ENCODE measurements around the gene C1orf122.

DNA sequence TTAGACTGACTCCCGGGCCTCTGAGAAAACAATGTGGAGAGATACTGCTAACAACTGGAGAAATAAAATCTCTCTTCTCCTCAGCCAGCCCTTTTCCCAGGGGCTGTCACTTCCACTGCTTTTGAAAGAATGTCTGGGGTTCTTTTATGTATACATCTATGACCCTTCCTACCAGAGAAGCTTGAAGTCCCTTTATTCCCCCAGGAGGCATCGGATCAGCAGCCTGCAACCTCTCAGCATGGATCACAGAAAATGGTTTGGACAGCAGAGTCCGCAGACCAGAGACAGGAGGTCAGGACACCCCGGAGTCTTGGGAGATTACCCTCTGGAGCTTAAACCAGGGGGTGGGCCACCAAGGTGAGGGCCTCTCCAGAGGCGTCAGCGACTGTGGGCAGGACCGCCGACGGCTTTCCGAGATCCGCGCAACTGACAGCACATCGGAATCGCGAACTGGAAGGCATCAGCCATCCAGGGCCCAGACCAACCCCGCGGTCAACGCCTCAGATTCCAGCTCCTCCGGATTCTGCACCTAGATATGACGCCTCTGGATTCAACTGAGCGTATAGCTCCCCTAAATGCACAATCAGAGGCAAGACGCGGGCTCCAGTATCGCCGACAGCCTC is 43.7 kb upstream of the C1orf122 start:
- no peak for TF ChIP-seq CTCF (conservative IDR thresholded peaks at IDR 0.05; ENCODE audit: low read depth in 2 of 2)
- no peak for TF ChIP-seq STAT1 (IDR thresholded peaks at IDR 0.05; ENCODE audit: unreplicated experiment)
- TF ChIP-seq POLR2AphosphoS5 (IDR thresholded peaks at IDR 0.05; ENCODE audit: low read depth): no peak
- TF ChIP-seq, protein P1, sequence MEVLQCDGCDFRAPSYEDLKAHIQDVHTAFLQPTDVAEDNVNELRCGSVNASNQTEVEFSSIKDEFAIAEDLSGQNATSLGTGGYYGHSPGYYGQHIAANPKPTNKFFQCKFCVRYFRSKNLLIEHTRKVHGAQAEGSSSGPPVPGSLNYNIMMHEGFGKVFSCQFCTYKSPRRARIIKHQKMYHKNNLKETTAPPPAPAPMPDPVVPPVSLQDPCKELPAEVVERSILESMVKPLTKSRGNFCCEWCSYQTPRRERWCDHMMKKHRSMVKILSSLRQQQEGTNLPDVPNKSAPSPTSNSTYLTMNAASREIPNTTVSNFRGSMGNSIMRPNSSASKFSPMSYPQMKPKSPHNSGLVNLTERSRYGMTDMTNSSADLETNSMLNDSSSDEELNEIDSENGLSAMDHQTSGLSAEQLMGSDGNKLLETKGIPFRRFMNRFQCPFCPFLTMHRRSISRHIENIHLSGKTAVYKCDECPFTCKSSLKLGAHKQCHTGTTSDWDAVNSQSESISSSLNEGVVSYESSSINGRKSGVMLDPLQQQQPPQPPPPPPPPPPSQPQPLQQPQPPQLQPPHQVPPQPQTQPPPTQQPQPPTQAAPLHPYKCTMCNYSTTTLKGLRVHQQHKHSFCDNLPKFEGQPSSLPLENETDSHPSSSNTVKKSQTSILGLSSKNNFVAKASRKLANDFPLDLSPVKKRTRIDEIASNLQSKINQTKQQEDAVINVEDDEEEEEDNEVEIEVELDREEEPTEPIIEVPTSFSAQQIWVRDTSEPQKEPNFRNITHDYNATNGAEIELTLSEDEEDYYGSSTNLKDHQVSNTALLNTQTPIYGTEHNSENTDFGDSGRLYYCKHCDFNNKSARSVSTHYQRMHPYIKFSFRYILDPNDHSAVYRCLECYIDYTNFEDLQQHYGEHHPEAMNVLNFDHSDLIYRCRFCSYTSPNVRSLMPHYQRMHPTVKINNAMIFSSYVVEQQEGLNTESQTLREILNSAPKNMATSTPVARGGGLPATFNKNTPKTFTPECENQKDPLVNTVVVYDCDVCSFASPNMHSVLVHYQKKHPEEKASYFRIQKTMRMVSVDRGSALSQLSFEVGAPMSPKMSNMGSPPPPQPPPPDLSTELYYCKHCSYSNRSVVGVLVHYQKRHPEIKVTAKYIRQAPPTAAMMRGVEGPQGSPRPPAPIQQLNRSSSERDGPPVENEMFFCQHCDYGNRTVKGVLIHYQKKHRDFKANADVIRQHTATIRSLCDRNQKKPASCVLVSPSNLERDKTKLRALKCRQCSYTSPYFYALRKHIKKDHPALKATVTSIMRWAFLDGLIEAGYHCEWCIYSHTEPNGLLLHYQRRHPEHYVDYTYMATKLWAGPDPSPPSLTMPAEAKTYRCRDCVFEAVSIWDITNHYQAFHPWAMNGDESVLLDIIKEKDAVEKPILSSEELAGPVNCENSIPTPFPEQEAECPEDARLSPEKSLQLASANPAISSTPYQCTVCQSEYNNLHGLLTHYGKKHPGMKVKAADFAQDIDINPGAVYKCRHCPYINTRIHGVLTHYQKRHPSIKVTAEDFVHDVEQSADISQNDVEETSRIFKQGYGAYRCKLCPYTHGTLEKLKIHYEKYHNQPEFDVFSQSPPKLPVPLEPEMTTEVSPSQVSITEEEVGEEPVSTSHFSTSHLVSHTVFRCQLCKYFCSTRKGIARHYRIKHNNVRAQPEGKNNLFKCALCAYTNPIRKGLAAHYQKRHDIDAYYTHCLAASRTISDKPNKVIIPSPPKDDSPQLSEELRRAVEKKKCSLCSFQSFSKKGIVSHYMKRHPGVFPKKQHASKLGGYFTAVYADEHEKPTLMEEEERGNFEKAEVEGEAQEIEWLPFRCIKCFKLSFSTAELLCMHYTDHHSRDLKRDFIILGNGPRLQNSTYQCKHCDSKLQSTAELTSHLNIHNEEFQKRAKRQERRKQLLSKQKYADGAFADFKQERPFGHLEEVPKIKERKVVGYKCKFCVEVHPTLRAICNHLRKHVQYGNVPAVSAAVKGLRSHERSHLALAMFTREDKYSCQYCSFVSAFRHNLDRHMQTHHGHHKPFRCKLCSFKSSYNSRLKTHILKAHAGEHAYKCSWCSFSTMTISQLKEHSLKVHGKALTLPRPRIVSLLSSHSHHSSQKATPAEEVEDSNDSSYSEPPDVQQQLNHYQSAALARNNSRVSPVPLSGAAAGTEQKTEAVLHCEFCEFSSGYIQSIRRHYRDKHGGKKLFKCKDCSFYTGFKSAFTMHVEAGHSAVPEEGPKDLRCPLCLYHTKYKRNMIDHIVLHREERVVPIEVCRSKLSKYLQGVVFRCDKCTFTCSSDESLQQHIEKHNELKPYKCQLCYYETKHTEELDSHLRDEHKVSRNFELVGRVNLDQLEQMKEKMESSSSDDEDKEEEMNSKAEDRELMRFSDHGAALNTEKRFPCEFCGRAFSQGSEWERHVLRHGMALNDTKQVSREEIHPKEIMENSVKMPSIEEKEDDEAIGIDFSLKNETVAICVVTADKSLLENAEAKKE (CRISPR knock-in tag; IDR thresholded peaks at IDR 0.05): no peak
- TF ChIP-seq NANOG (IDR thresholded peaks at IDR 0.05; ENCODE audit: borderline replicate concordance): no peak
- no peak for TF ChIP-seq EZH2 (IDR thresholded peaks at IDR 0.05; ENCODE audit: low read depth, unreplicated experiment)
- no peak for TF ChIP-seq REST (IDR thresholded peaks at IDR 0.05; ENCODE audit: unreplicated experiment)
- no peak for TF ChIP-seq CREB1 (CRISPR knock-in tag; IDR thresholded peaks at IDR 0.05; ENCODE audit: low read depth)
- no peak for TF ChIP-seq EZH2phosphoT487 (IDR thresholded peaks at IDR 0.05; ENCODE audit: unreplicated experiment)
